NCI-H1694 (cell line): ENCODE measurements around the gene CSNK1G3.
"Not testable (repeated sequence)": the region's sequence is repeated elsewhere in the genome, so short reads cannot be mapped to it uniquely, and the experiment has no call there.

Experiments used
- DNase-seq: peaks from one replicate; lab custom pipeline; 2025; lab: John Stamatoyannopoulos, UW

The CSNK1G3 gene

DNA sequence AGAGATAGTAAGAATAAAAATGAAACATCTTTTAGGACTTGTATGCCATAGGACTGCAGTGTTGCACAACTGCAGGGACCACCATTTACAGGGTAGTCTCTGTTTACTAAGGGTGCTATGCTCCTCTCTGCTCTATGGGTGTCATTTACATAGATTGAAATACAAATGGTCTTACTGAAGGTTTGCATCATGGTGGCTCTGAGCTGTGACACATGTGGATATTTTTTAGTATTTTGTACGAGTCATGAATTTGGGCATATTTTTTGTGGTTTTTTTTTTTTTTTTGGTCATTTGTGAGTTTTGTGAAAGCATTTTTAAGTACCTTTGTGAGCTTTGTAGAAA, 47.4 kb downstream of the CSNK1G3 start:
- DNase-seq: no peak

GRCh38 chr5:123561230-123561629, 49.3 kb downstream of the CSNK1G3 start:
- no peak for DNase-seq

DNA sequence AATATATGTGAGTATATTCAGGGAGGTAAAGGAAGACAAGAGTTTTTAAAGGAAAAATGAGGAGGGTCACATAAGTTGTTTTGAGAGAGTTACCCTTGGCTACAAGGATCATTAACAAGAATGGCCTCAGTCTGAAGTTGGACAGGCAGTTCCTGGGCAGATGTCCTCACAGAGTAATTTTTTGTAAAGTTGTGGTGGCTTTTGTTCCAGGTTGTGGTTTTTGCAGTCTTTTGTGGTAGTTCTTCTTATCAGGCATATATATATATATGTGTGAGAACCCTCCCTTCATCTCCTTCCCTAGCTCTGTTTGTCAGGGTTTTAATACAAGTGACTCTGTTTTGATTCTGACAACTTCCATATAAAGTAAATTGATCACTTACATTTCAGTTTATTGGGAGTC, 60.0 kb downstream of the CSNK1G3 start:
- no peak for DNase-seq

DNA sequence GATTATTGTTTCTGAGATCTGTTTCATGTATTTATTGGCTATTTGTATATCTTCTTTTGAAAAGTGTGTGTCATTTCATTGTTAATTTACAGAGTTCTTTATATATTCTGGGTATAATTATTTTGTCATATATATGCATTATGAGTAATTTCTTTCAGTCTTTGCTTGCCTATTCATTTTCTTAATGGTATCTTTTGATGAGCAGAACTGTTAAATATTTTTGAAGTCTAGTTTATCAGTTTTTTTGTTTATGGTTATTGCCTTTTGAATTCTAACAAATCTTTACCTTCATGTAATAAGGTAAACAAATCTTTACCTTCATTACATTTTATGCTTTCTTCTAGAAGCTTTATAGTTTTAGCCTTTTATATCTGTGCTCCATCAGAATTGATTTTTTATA, 66.4 kb downstream of the CSNK1G3 start:
- no peak for DNase-seq

GRCh38 chr5:123579410-123579809, 67.4 kb downstream of the CSNK1G3 start:
- DNase-seq: no peak

DNA sequence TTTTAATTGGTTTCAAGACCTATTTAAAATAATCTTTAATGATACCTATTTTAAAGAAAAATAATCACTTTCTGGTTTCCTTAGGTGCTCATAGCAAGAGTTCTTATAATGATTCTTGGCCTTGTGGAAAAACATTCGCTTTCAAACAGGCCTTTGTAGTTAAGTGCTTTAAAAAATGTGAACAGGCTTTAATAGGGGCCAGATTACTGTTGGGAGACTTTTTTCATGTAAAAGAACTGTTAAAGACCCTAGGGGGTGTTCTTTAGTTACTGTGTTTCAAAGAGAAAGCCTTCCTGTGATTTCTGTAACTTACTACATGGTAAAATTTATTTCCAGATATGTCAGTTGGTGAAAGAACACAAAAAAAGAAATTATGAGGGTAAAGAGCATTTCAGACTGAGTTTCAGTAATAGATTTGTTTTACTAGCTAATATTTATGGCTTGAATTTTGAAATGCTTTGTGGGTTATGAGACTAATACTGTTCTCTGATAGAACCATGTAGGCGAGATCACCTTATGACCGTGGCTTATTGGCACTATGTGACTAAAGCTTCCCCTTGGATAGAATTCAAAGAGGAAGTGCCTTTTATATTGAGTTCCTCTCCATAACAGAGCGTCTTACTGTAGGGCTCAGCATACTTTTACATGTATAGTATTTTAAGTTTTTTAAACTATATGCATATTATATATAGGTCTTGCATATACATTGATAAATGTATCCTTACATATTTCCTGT, 70.7 kb downstream of the CSNK1G3 start:
- DNase-seq: no peak

GRCh38 chr5:123585871-123586270, 73.9 kb downstream of the CSNK1G3 start:
- no peak for DNase-seq

DNA sequence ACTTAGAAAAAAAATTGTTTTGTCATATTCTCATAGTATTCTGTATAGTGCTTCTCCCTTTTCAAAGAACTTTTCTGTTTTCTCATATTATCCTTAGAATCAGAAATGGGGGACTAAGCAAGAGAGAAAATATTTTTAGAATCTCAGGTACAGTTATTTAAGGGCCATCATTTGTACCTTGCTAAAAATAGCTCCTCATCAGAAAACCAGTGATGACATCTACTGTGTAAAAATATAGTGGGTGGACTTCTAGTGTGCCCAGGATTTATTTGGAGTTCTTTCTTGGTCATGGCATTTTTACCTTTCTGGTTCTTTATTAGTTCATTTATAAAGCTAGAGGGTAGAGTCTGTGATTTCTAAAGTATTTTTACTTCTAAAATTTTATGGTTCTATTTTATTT, 82.5 kb downstream of the CSNK1G3 start:
- no peak for DNase-seq

DNA sequence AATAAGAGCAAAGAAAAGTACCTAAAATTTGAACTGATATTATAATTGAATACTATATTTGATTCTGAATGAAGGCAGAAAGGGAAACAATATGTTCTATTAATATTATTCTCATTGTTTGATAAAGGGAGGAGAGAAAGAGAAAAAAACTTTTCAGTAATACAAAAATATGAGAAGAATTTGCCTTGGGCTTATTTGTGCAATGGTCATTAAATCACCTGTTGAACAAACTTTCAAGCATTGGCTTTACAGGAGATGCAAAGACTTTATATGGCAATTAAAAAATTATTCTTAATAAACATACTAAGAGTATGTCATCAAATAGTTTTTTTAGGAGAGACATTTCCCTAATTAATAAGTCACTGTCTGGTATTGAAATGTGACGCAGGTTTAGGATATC, 85.0 kb downstream of the CSNK1G3 start:
- DNase-seq: no peak

DNA sequence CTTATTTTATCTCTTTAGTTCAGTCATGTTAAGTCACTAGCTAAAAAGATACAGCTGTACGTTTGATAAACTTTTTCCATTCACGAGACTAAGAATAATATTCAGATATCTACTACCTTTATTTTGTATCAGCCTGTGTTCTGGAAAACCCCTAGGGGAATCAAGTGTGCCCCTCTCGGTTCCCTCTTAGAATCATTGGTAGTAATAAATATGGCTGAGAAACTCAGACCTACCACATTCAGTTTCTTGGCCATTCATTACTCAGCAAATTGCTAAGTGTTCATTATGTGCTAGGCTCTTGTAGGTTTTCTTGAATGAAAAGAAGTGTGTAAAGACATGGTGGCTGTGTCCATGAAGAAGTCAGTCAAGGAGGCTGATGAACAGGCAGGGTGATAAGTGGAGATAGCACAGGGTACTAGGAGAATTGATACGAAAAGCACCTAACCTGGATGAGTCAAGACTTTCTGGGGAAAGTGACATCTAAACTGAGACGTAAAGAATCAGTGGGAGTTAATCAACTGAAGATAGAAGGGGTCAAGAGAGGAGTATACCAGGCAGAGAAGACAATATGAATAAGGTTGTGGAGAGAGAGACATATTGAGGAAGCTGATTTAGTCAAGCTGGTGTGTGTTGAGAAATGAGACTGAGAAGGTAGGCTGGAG, 86.2 kb downstream of the CSNK1G3 start:
- DNase-seq: no peak

GRCh38 chr5:123599171-123599570, 87.2 kb downstream of the CSNK1G3 start:
- DNase-seq: no peak

GRCh38 chr5:123601610-123602009, 89.6 kb downstream of the CSNK1G3 start:
- no peak for DNase-seq

GRCh38 chr5:123605822-123606221, 93.8 kb downstream of the CSNK1G3 start:
- no peak for DNase-seq

- DNase-seq: no peak
These were observed 98.2 kb downstream of the CSNK1G3 start for GRCh38 chr5:123610209-123610608.

GRCh38 chr5:123610665-123611405, 98.9 kb downstream of the CSNK1G3 start:
- peak; percentile 68 for DNase-seq

DNA sequence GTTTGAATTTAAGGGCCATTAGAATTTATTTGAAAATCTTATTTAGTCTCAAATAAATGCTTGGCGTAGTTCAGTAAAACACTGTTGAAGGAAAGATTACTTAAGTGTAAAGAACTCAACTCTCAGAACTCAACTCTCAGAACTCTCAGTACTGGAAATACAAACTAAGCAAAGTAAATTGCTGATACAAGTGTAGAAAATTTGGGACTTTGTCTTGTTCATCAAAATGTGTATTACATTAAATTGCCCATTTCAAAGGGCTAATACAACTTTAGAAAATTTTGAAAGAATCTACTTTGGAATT, 99.4 kb downstream of the CSNK1G3 start:
- DNase-seq: no peak

GRCh38 chr5:123617561-123617960, 105.6 kb downstream of the CSNK1G3 start:
- DNase-seq: no peak

DNA sequence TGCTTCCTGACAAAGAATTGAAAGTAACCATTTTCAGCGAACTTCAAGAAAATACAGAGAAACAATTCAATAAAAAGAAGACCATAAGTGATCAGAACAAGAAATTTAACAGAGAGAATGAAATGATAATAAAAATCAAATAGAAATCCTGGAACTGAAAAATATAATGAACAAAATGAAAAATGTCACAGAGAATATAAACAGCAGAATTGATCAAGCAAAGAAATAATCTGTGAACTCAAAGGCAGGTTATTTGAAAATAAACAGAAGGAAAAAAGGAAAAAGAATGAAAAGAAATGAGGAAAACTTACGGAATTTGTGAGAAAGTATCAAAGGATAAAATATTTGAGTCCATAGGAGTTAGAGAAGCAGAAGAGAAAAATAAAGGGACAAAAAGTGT, 114.1 kb downstream of the CSNK1G3 start:
- no peak for DNase-seq

DNA sequence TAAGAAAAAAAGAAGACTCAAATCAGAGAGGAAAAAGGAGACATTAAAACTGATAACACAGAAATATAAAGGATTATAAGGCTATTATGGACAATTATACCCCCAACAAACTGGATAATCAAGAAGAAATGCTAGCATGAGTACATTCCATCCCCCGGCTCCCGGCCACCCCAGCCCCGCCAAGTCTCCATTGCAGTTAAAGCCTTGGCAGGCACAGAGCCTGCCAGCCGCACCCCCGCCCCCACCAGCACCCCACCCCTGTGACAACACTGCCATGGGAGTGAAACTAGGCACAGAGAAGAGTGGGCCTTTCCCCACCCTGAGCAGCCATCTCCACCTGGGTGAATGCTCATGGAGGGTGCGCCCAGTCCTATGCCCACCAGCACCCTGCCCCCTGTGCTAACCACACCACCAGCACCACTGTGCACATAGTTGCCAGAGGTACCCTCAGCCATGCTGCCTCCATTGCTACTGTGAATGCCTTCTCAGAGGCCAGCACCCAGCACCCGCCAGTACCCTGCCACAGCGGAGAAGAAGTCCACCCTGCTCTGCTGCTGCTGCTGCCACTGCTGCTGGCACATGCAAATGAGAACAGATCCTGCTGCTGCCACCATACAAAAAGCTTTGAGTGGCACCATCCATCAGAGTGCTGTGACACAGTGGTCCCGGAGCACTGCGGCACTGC, 117.0 kb downstream of the CSNK1G3 start:
- DNase-seq: no peak

DNA sequence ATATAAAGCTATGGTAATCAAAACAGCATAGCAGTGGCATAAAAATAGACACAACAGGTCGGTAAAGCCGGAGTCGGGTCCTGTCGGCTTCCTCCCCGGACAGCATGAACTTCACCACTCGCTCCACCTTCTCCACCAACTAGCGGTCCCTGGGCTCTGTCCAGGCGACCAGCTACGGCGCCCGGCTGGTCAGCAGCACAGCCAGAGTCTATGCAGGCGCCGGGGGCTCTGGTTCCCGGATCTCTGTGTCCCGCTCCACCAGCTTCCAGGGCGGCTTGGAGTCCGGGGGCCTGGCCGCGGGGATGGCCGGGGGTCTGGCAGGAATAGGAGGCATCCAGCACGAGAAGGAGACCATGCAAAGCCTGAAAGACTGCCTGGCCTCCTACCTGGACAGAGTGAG, 124.0 kb downstream of the CSNK1G3 start:
- DNase-seq: no peak

GRCh38 chr5:123637028-123637427, 125.1 kb downstream of the CSNK1G3 start:
- not testable (repeated sequence) for DNase-seq

- DNase-seq: no peak
These were observed 127.3 kb downstream of the CSNK1G3 start for GRCh38 chr5:123639244-123639643.
